T-helper 22 cell (primary cell): ENCODE data around the gene CLCN7.

Experiments used
- DNase-seq: peaks from one replicate; pipeline ENCODE4 v3.0.0-alpha.2; 2020; ENCODE audit warnings: low read depth

Gene CLCN7

GRCh38 chr16:1464196-1464893 lies 10.5 kb downstream of the CLCN7 start:
- DNase-seq = no peak

- no peak for DNase-seq
These were observed 13.7 kb downstream of the CLCN7 start for GRCh38 chr16:1461146-1461545.

GRCh38 chr16:1460602-1461138 lies 14.2 kb downstream of the CLCN7 start:
- DNase-seq = no peak

GRCh38 chr16:1459967-1460366 lies 14.9 kb downstream of the CLCN7 start:
- DNase-seq = no peak

- no peak for DNase-seq
These were observed 15.9 kb downstream of the CLCN7 start for GRCh38 chr16:1458977-1459341.

GRCh38 chr16:1458336-1458976 lies 16.4 kb downstream of the CLCN7 start:
- DNase-seq = no peak

- DNase-seq = no peak
These were observed 17.2 kb downstream of the CLCN7 start for GRCh38 chr16:1457489-1458245.

- no peak for DNase-seq
These were observed 17.9 kb downstream of the CLCN7 start for GRCh38 chr16:1456951-1457350.

GRCh38 chr16:1455190-1456171 lies 19.3 kb downstream of the CLCN7 start:
- no peak for DNase-seq

- DNase-seq = no peak
These were observed 20.3 kb downstream of the CLCN7 start for GRCh38 chr16:1454561-1454960.

GRCh38 chr16:1453316-1453715 lies 21.5 kb downstream of the CLCN7 start:
- no peak for DNase-seq

GRCh38 chr16:1452530-1452929 lies 22.3 kb downstream of the CLCN7 start:
- DNase-seq = no peak

GRCh38 chr16:1451702-1452392 lies 23.0 kb downstream of the CLCN7 start:
- DNase-seq = no peak

- no peak for DNase-seq
These were observed 24.0 kb downstream of the CLCN7 start for GRCh38 chr16:1450841-1451240.

- no peak for DNase-seq
These were observed 24.6 kb downstream of the CLCN7 start for GRCh38 chr16:1450218-1450617.

- no peak for DNase-seq
These were observed 25.5 kb downstream of the CLCN7 start for GRCh38 chr16:1449201-1449788.

GRCh38 chr16:1448536-1449116 lies 26.2 kb downstream of the CLCN7 start:
- no peak for DNase-seq

- DNase-seq = no peak
These were observed 26.9 kb downstream of the CLCN7 start for GRCh38 chr16:1447965-1448364.

GRCh38 chr16:1446296-1447080 lies 28.3 kb downstream of the CLCN7 start:
- DNase-seq = no peak
